DOHH2 (cell line): ENCODE results near the gene NUP85.

Experiments
- EZH2phosphoT487 ChIP-seq: fragments of 200-600 bp; sonication (generic); IDR thresholded peaks from 2 replicates; pipeline ENCODE4 v1.6.1; 2017; ENCODE audit warnings: borderline replicate concordance, mild to moderate bottlenecking, antibody characterized with exemption, low read length, moderate library complexity, mixed read lengths
- TF ChIP-seq, protein P1 (sequence below): fragments of 200-600 bp; sonication (generic); IDR thresholded peaks from one replicate; pipeline ENCODE4 v1.5.1; 2014; ENCODE audit warnings: antibody characterized with exemption, mild to moderate bottlenecking, low read depth, low read length; ENCODE audit not compliant: poor library complexity, severe bottlenecking

DNA sequence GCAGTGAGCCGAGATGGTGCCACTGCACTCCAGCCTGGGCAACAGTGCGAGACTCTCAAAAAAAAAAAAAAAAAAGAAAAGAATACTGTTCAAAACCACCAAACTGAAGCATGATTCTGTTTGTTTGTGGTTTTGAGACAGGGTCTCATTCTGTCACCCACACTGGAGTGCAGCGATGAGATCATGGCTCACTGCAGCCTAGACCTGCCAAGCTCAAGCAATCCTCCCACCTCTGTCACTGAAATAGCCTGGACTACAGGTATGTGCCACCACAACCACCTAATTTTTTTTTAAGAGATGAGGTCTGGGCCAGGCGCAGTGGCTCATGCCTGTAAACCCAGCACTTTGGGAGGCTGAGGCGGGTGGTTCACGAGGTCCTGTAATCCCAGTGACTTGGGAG, 27.0 kb upstream of the NUP85 start:
- TF ChIP-seq, protein P1, sequence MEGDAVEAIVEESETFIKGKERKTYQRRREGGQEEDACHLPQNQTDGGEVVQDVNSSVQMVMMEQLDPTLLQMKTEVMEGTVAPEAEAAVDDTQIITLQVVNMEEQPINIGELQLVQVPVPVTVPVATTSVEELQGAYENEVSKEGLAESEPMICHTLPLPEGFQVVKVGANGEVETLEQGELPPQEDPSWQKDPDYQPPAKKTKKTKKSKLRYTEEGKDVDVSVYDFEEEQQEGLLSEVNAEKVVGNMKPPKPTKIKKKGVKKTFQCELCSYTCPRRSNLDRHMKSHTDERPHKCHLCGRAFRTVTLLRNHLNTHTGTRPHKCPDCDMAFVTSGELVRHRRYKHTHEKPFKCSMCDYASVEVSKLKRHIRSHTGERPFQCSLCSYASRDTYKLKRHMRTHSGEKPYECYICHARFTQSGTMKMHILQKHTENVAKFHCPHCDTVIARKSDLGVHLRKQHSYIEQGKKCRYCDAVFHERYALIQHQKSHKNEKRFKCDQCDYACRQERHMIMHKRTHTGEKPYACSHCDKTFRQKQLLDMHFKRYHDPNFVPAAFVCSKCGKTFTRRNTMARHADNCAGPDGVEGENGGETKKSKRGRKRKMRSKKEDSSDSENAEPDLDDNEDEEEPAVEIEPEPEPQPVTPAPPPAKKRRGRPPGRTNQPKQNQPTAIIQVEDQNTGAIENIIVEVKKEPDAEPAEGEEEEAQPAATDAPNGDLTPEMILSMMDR = no peak
- TF ChIP-seq EZH2phosphoT487 = no peak
